Spleen (tissue), 7 donors: ENCODE measurements around the gene ARFGAP1.

Source experiments
- POLR2A ChIP-seq, 3 donors: fragments of 450-650 bp; IDR thresholded peaks; one replicate each; pipeline ENCODE4 v1.5.1; 2017; ENCODE audit warnings: antibody characterized with exemption in 3 of 3, mild to moderate bottlenecking in 1 of 3
- TF ChIP-seq, protein P1 (sequence below), 11 experiments: fragments of 200-600 bp in 7 of 11; fragments of 450-650 bp in 4 of 11; sonication (generic) in 4 of 11; IDR thresholded peaks in 8 of 11; conservative IDR thresholded peaks in 3 of 11; 1 replicate in 7 of 11; 2 replicates in 4 of 11; pipeline versions ENCODE4 v1.4.0 to v1.8.0; 2016 to 2021; ENCODE audit warnings: antibody characterized with exemption in 11 of 11, inconsistent platforms in 4 of 11, mild to moderate bottlenecking in 1 of 11
- donor health status: DM: no; HTN: no; CAD: no; lungs with moderate emphysema.
- donor health status: DM: no; HTN: no; CAD: no.
- donor health status: DM: no; HTN: no; CAD: no.

DNA sequence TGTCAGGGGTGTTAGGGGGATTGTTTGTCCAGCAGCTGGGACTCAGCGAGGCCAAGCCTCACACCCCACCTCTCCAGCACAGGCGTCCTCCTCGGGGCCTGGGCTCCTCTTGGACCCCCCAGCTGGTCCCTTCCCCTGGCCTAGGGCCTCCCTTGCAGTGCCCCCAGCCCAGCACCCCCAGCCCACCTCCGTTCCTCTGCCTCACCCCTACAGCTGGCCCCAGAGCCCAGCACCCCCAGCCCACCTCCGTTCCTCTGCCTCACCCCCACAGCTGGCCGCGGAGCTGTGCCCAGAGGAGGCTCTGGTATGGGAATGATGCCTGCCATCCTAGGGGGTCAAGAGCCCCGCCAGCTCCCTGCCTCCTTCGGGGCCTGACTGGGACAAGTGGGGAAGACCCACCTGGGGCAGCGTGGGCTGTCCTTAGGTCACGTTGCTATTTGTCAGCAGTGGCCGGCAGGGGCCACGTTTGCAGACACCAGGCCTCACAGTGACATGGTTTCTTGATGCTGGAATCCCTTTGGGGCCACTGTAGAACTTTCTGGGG, 12.4 kb downstream of the ARFGAP1 start:
- TF ChIP-seq, protein P1, sequence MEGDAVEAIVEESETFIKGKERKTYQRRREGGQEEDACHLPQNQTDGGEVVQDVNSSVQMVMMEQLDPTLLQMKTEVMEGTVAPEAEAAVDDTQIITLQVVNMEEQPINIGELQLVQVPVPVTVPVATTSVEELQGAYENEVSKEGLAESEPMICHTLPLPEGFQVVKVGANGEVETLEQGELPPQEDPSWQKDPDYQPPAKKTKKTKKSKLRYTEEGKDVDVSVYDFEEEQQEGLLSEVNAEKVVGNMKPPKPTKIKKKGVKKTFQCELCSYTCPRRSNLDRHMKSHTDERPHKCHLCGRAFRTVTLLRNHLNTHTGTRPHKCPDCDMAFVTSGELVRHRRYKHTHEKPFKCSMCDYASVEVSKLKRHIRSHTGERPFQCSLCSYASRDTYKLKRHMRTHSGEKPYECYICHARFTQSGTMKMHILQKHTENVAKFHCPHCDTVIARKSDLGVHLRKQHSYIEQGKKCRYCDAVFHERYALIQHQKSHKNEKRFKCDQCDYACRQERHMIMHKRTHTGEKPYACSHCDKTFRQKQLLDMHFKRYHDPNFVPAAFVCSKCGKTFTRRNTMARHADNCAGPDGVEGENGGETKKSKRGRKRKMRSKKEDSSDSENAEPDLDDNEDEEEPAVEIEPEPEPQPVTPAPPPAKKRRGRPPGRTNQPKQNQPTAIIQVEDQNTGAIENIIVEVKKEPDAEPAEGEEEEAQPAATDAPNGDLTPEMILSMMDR (IDR thresholded peaks at IDR 0.05 in 8 of 11, conservative IDR thresholded peaks at IDR 0.05 in 3 of 11), result no peak
- TF ChIP-seq POLR2A (IDR thresholded peaks at IDR 0.05), result no peak
